Fibroblast of the aortic adventitia (primary cell): ENCODE results near the gene TSHZ2. TPM values are rescaled to one million over a fixed set of nuclear protein-coding genes. Genes with fewer than 3 reads are reported as not detected.
A peak's percentile ranks its signal among the peaks of the same experiment; 100 is the strongest.

Experiments used
- DNase-seq: peaks from one replicate; pipeline ENCODE4 v3.0.0-alpha.2; 2010; ENCODE audit warnings: low read depth
- H3K4me3 ChIP-seq: 2 replicates; pipeline ENCODE4 v1.5.1; 2011; ENCODE audit warnings: low read depth, mild to moderate bottlenecking, control low read depth, low read length, moderate library complexity
- total RNA-seq: library from RNA; depleted of rRNA; stranded (reverse); fragments of >200 nt; gene quantifications from 2 replicates; pipeline ENCODE4 v1.2.3, GENCODE V29; 2012; ENCODE audit warnings: low replicate concordance
- TF ChIP-seq, protein P1 (sequence below): IDR thresholded peaks from 2 replicates; pipeline ENCODE4 v1.5.1; 2011; ENCODE audit warnings: mild to moderate bottlenecking, low read length, control low read depth, inconsistent platforms; ENCODE audit not compliant: insufficient read depth

Gene TSHZ2
- total RNA-seq, 1 donor: 6.9 TPM

DNA sequence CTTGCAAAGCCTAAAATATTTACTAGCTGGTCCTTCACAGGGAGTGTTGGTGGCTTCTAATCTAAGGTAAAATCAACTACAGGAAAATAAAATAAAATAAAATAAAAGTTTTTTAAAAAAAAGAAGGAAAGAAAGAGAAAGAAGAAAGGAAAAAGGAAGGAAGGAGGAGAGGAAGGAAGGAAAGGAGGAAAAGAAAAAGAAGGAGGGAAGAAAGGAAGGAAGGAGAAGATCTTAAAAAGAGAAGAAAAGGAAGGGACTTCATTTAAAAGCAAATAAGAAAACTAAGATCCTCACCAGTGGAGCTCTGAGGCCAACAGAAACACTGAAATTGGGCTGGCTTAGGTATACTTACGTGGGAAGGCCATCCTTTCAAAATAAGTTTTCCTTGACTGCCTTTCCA, 178.4 kb downstream of the TSHZ2 start:
- no peak overlapping the region for H3K4me3 ChIP-seq
- TF ChIP-seq, protein P1, sequence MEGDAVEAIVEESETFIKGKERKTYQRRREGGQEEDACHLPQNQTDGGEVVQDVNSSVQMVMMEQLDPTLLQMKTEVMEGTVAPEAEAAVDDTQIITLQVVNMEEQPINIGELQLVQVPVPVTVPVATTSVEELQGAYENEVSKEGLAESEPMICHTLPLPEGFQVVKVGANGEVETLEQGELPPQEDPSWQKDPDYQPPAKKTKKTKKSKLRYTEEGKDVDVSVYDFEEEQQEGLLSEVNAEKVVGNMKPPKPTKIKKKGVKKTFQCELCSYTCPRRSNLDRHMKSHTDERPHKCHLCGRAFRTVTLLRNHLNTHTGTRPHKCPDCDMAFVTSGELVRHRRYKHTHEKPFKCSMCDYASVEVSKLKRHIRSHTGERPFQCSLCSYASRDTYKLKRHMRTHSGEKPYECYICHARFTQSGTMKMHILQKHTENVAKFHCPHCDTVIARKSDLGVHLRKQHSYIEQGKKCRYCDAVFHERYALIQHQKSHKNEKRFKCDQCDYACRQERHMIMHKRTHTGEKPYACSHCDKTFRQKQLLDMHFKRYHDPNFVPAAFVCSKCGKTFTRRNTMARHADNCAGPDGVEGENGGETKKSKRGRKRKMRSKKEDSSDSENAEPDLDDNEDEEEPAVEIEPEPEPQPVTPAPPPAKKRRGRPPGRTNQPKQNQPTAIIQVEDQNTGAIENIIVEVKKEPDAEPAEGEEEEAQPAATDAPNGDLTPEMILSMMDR: no peak
- DNase-seq: no peak

DNA sequence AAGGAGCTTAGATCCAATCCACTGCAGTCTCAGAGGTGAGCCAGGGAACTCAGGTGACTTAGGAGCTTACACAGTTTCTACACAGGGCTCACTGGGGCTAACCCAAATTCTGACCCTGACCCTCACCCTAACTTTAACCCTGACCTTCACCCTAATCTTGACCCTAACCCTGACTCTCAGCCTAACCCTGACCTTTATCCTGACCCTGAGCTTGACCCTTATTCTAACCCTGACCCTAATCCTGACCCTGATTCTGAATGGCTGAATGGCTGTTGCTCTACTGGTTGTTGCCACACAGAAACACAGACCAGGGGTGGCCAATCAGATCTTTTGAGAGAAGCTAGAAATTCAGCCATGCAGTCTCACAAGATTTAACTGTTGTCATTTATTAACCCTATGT, 180.1 kb downstream of the TSHZ2 start:
- no peak overlapping the region for H3K4me3 ChIP-seq
- TF ChIP-seq, protein P1: no peak
- no peak for DNase-seq

DNA sequence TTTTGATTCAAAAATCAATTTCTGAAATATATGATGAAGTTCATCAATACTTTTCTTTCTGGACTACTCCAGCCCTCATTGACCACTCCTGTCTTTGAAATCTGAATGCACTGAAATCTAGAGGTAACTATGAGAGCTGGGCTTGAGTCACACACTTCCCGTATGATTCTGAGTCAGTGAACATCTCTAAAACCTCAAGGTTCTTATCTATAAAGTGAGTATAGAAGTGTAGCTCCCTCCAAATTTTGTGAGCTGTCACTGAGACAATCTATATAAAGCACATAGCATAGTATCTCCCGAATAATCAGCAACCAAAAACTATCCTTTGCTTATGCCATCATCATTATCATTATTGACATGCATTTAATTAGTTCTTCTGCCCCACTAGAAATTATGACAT, 182.4 kb downstream of the TSHZ2 start:
- DNase-seq: peak; percentile 19
- no peak overlapping the region for H3K4me3 ChIP-seq
- TF ChIP-seq, protein P1: no peak

DNA sequence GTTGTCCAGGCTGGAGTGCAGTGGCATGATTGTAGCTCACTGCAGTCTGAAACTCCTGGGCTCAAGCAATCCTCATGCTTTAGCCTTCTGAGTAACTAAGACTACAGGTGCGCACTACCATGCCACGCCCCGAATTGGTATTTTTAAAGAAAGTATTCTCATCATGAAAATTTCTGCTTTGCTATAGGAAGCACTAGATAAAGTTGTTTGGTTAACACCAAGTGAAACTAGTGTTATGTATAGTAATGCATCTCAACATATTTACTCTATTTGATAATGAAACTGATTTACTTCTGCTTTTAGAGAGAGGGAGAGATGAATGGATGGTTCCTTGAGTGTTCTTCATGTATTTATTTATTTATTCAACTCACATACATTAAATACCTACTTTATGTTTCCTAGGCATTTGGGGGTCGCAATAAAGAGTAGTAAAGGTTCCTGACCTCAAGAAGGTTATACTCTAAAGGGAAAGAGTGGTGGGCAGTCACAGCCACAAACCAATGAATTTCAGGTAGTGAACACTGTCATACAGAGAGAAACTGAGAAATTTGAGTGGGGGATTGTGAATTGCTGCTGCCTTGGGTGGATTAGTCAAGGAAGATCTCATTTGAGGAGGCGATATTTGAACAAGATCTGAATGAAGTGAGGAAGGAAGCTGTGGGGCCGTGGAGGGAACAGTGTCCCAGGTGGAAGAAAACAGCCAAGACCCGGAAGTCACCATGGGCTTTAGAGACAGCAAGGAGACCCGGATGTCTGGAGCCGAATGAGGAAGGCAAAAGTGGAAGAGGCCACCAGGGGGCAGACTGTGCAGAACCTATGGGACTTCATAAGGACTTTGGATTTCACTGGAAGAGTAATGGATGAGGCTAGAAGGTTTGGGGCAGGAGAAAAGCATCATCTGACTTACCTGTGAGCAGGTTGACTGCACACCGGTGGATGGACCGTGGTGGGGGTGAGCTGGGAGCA, 185.6 kb downstream of the TSHZ2 start:
- peak; percentile 43 for DNase-seq
- TF ChIP-seq, protein P1: peak; percentile 56

DNA sequence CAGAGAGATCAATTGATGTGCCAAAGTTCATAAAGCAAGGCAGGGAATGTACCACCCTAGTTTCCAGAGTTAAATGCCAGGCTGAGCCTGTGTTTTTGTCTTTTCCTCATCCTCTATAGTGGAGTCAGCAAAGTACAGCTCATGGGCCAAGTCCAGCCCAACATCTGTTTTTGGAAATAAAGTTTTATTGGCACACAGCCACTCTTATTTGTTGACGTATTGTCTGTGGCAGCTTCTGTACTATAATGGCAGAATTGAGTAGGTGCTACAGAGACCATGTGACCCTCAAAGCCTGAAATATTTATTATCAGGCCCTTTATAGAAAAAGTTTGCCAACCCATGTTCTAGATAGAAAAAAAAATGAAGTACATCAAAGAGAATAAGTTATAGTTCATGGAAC, 187.0 kb downstream of the TSHZ2 start:
- H3K4me3 ChIP-seq: no peak overlapping the region
- no peak for DNase-seq
- TF ChIP-seq, protein P1: no peak

More for the DNA sequence above, 185.6 kb downstream of the TSHZ2 start:
- no peak overlapping the region for H3K4me3 ChIP-seq

DNA sequence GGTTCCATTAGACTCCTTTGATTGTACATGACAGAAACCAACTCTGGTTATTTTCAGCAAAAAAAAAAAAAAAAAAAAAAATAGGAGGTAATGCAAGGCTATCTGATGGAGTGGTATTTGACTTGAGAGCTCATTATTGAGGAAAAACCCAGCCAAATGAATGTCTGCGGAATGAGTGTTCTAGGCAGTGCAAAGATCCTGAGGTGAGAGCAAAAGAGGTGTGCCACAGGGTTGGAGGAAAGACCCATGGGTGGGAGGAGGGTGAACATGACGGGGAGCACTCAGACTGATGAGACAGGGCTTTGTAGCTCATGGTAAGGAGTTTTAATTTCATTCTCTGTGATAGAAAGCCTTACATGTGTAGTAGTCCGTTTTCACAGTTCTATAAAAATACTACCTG, 188.9 kb downstream of the TSHZ2 start:
- no peak for DNase-seq
- TF ChIP-seq, protein P1: no peak
- no peak overlapping the region for H3K4me3 ChIP-seq
